GM08714 (cell line): Measurements from ENCODE around the gene MARCO.
"Not testable (repeated sequence)": the region's sequence is repeated elsewhere in the genome, so short reads cannot be mapped to it uniquely, and the experiment has no call there.

Experiments used
- H3K4me3 ChIP-seq: fragments of 200-500 bp; sonication (Bioruptor generic); 2 replicates; pipeline ENCODE4 v1.5.1; 2014; ENCODE audit warnings: mild to moderate bottlenecking, low read length, inconsistent platforms
- ZNF274 ChIP-seq: IDR thresholded peaks from 2 replicates; pipeline ENCODE4 v1.6.1; 2012; ENCODE audit warnings: mild to moderate bottlenecking, low read depth, low read length

MARCO gene

DNA sequence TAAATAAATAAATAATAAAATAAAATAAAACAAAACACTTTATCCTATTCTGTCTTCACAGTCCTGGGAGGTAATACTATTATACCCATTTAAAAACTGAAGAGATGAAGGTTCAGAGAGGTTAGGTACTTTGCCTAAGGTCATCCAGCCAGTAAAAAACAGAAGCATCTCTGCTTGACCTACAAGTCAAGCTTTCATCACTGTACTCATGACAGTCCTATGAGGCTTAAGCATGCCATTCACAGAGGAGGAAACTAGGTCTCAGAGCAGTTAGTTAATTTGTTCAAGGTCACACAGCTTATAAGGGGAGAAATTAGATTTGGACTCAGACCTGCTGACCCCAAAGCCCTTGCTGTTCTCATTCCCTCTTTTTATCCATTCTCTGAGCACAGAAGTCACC, 77.5 kb downstream of the MARCO start:
- no peak for TF ChIP-seq ZNF274
- H3K4me3 ChIP-seq: no peak overlapping the region

DNA sequence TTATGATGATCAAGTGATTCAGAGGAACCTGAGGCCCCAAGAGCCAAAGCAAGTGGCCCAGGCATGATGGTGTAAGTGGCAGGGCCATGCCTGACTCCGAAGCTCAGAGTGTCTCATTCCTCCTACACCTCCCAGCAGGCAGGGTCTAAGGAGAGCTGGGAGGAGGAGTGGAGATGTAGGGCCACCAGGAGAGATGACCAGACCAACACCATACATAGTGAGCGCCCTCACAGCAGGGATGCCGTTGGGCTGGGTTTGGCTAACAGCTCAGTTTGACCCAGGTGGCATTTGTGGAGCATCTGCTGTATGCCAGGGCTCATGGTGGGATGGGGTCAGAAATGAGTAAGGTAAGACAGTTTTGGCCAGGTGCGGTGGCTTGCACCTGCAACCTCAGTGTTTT, 80.7 kb downstream of the MARCO start:
- TF ChIP-seq ZNF274: no peak
- no peak overlapping the region for H3K4me3 ChIP-seq

DNA sequence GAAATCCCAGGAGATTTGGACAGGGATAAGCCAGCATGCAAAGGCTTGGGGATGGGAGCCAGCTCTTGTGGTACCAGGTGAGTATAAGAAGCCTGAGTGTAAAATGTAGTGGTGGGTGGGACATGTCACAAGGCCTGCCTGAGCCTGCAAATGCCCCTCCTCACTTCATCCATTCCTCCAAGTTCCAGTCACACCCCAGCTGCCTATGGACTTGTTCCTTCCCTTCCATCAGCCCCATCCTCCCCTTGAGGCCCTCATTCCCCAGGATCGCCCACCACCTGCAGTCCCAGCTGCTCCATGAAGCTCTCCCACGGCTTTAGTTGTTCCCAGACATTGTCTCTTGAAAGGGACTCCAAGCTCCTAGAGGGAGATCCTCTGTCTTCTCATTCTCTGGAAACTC, 81.5 kb downstream of the MARCO start:
- no peak for TF ChIP-seq ZNF274

DNA sequence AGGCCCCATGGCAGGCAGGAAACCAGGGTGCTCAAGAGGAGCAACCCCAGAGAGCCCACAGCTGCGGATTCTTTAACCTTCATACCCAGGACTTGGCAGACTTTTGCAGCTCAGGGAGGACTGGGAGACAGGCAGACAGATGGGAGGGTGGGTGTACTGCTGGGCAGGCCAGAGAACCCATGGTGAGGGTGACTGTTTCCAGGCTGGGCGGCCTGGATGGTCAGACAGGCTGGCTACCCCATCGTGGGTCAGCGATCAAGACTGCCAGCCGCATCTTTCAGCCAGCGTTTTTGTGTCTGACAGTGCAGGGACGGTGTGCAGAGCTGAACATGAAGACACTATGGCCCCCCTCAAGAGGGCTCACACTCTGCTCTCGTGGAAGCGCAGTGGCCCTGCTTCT, 82.2 kb downstream of the MARCO start:
- no peak overlapping the region for H3K4me3 ChIP-seq
- no peak for TF ChIP-seq ZNF274

More for the DNA sequence above, 81.5 kb downstream of the MARCO start:
- H3K4me3 ChIP-seq: no peak overlapping the region

DNA sequence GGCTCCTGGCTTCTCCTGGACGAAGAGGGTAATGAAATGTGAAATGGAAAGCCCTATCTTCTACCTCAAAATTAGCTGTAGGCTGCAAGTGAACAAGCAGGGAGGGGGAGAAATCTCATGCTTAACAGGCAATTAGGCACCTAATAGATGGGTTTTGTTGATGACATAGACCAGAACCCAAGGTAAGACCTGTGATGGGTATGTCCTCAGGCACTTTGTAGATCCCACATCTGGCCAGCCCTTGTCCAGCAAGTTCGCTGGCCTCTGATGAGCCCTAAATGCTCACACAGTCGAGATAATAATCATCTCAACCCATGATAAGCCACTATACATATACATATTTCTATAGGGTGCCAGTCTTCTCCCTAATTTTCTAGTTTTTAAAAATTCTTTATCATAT, 82.6 kb downstream of the MARCO start:
- H3K4me3 ChIP-seq: no peak overlapping the region
- TF ChIP-seq ZNF274: no peak

DNA sequence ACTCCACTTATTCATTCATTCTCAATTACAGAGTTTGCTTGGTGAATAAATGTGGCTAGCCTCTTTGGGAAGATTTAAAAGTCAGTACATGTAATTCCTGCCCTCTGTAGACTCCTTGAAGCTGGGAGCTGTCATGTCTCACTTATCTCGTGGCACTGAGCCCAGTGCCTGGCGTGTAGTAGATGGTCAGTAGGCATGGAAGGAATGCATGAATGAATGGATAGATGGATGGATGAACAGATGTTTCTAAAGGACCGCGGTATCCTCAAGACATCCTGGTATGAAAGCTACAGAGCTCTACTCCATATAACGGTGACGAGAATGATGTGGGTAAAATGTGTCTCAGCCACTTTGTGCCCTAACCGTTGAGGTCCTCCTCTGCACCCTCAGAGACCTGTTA, 83.0 kb downstream of the MARCO start:
- H3K4me3 ChIP-seq: no peak overlapping the region
- TF ChIP-seq ZNF274: no peak

GRCh38 chr2:119025762-119026351, 83.9 kb downstream of the MARCO start:
- no peak for TF ChIP-seq ZNF274

DNA sequence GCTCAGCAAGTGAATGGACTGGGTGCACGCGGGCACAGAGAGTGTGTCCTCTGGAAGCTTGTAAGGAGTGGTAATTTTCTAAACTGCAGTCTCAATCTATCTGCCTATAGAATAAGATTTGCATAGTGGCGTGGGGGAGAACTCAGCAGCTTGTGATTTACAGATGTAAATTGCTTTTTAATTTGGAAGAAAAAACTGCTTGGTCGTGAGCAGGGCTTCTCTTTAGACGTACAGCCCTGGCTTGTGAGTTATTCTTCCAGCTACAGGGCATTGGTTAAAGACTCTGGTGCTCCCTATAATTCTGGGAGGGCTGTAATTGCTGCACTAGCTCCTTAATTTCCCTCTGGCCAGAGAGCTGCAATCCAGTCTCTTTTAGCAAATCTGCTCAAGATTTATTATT, 84.9 kb downstream of the MARCO start:
- no peak overlapping the region for H3K4me3 ChIP-seq
- no peak for TF ChIP-seq ZNF274

More at GRCh38 chr2:119025762-119026351, 83.9 kb downstream of the MARCO start:
- no peak overlapping the region for H3K4me3 ChIP-seq

DNA sequence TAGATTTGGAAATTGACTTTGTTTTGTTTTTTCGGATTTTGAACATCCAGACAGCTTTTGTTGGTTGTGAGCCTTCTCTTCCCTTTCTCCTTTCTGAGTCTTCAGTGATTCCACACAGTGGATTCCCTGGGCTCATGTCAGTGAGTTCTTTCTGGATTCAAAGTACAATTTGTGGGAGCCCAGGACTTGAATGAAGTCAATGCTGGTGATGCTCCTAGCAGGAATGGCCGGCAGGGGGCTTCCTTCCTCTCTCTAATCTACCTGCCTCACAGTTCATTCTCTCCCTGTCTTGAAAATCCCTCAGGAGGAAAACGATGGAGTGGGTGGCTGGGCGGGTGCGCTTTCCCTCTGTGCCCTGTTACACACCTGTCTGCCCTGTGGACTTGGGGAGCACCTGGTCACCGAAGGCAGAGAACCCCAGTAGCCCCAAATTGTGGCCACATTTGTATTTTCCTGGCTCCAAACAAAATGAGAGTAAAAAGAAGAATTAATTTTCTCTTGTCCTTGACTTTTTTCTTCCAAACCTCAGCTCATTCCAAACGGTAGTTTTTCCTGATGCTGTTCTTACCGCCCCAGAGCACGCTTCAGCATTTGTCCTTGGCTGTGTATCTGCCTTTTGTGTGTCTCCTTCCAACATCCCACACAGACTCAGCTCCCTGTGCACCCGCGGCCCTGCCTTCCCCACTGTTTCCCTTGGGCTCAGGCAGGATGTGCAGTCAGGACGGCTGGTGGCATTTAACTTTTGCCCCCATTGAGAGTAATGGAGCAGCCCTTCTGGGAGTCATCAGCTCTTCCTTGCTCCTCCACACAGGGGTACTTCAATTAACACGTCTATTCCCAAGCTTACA, 86.6 kb downstream of the MARCO start:
- TF ChIP-seq ZNF274: no peak

GRCh38 chr2:119029297-119029696, 87.3 kb downstream of the MARCO start:
- no peak overlapping the region for H3K4me3 ChIP-seq
- no peak for TF ChIP-seq ZNF274

More for the DNA sequence above, 86.6 kb downstream of the MARCO start:
- no peak overlapping the region for H3K4me3 ChIP-seq

DNA sequence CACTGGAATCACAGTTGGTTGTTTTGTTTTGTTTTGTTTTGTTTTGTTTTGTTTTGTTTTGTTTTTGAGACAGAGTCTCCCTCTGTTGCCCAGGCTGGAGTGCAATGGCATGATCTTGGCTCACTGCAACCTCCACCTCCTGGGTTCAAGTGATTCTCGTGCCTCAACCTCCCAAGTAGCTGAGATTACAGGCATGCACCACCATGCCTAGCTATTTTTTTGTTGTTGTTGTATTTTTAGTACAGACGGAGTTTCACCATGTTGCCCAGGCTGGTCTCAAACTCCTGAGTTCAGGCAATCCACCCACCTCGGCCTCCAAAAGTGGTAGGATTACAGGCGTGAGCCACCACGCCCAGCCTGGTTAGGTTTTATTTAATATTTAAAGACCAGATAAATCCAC, 95.9 kb downstream of the MARCO start:
- H3K4me3 ChIP-seq: not testable (repeated sequence)

- no peak for TF ChIP-seq ZNF274
- no peak overlapping the region for H3K4me3 ChIP-seq
Measured at GRCh38 chr2:119040730-119041129, 98.7 kb downstream of the MARCO start.
